Loucy (cell line): ENCODE measurements around the gene RANBP17.

Experiments used
- EZH2phosphoT487 ChIP-seq: fragments of 200-600 bp; IDR thresholded peaks from 2 replicates; pipeline ENCODE4 v1.6.1; 2018; ENCODE audit warnings: antibody characterized with exemption, mild to moderate bottlenecking, moderate library complexity, borderline replicate concordance
- TF ChIP-seq, protein P1 (sequence below): fragments of 200-600 bp; sonication (generic); conservative IDR thresholded peaks from 2 replicates; pipeline ENCODE4 v1.5.1; 2014; ENCODE audit warnings: mild to moderate bottlenecking, antibody characterized with exemption, low read length

DNA sequence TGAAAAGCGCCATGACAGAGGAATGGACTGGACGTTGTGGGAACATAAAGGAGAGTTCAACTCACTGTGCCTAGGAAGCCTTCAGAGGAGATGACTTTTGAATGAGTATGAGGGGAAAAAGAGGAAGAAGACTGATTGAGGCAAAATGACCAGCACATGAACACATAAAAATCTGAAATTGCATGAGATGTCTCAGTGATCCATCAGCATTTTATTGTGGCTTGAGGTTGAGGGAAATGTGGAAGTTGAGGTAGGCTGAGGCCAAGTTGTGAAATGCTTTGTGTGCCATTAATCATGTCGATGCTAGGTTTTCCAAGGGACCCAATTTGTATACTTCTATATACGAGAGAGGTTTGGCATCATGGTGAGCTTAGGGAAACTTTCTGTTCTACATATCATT lies 306.4 kb downstream of the RANBP17 start:
- TF ChIP-seq, protein P1, sequence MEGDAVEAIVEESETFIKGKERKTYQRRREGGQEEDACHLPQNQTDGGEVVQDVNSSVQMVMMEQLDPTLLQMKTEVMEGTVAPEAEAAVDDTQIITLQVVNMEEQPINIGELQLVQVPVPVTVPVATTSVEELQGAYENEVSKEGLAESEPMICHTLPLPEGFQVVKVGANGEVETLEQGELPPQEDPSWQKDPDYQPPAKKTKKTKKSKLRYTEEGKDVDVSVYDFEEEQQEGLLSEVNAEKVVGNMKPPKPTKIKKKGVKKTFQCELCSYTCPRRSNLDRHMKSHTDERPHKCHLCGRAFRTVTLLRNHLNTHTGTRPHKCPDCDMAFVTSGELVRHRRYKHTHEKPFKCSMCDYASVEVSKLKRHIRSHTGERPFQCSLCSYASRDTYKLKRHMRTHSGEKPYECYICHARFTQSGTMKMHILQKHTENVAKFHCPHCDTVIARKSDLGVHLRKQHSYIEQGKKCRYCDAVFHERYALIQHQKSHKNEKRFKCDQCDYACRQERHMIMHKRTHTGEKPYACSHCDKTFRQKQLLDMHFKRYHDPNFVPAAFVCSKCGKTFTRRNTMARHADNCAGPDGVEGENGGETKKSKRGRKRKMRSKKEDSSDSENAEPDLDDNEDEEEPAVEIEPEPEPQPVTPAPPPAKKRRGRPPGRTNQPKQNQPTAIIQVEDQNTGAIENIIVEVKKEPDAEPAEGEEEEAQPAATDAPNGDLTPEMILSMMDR = no peak
- no peak for TF ChIP-seq EZH2phosphoT487
